ENCODE results near the gene TSHZ2. TPM values are rescaled to one million over a fixed set of nuclear protein-coding genes. Genes with fewer than 3 reads are reported as not detected.

TSHZ2 gene
- total RNA-seq, 1 donor from 2014 or later, result 11.8 TPM

- DNase-seq, result no peak
These were observed 97.0 kb downstream of the TSHZ2 start for GRCh38 chr20:53069132-53069531.

GRCh38 chr20:53070224-53070623 lies 98.1 kb downstream of the TSHZ2 start:
- DNase-seq, result no peak

GRCh38 chr20:53070706-53071392 lies 98.7 kb downstream of the TSHZ2 start:
- no peak for DNase-seq

- no peak for DNase-seq
These were observed 99.7 kb downstream of the TSHZ2 start for GRCh38 chr20:53071833-53072232.

GRCh38 chr20:53072923-53073579 lies 100.9 kb downstream of the TSHZ2 start:
- no peak for DNase-seq

- no peak for DNase-seq
These were observed 101.7 kb downstream of the TSHZ2 start for GRCh38 chr20:53073636-53074415.

GRCh38 chr20:53074811-53075314 lies 102.7 kb downstream of the TSHZ2 start:
- peak; percentile 38 for DNase-seq

- DNase-seq, result no peak
These were observed 104.5 kb downstream of the TSHZ2 start for GRCh38 chr20:53076668-53077067.

GRCh38 chr20:53077373-53078205 lies 105.4 kb downstream of the TSHZ2 start:
- DNase-seq, result no peak

- no peak for DNase-seq
These were observed 106.6 kb downstream of the TSHZ2 start for GRCh38 chr20:53078761-53079160.

GRCh38 chr20:53079261-53079691 lies 107.1 kb downstream of the TSHZ2 start:
- DNase-seq, result no peak

- DNase-seq, result no peak
These were observed 107.9 kb downstream of the TSHZ2 start for GRCh38 chr20:53079828-53080686.

GRCh38 chr20:53080687-53080962 lies 108.5 kb downstream of the TSHZ2 start:
- DNase-seq, result no peak

- DNase-seq, result no peak
These were observed 109.1 kb downstream of the TSHZ2 start for GRCh38 chr20:53080969-53081871.

GRCh38 chr20:53081916-53082863 lies 110.0 kb downstream of the TSHZ2 start:
- DNase-seq, result no peak

- DNase-seq, result no peak
These were observed 111.3 kb downstream of the TSHZ2 start for GRCh38 chr20:53083411-53083810.

GRCh38 chr20:53084408-53084997 lies 112.3 kb downstream of the TSHZ2 start:
- no peak for DNase-seq

- no peak for DNase-seq
These were observed 113.6 kb downstream of the TSHZ2 start for GRCh38 chr20:53085720-53086119.

Data from tongue (tissue), 2 donors.